Bronchial epithelial cell (primary cell): ENCODE results near the gene VPS54. TPM values are rescaled to one million over a fixed set of nuclear protein-coding genes. Genes with fewer than 3 reads are reported as not detected.
"Not testable (repeated sequence)": the region's sequence is repeated elsewhere in the genome, so short reads cannot be mapped to it uniquely, and the experiment has no call there.

Experiments used
- DNase-seq: peaks from one replicate; pipeline ENCODE4 v3.0.0-alpha.2; 2010; ENCODE audit warnings: low read depth
- FAIRE-seq: peaks from 2 replicates; lab custom pipeline; 2011; peaks lifted over from hg19 to GRCh38; lab: Jason Lieb, UNC
- H3K27me3 ChIP-seq: 2 replicates; pipeline ENCODE4 v1.5.1; 2011; ENCODE audit warnings: low read length; ENCODE audit not compliant: control insufficient read depth, insufficient read depth
- H3K36me3 ChIP-seq: 2 replicates; pipeline ENCODE4 v1.5.1; 2011; ENCODE audit warnings: low read length; ENCODE audit not compliant: control insufficient read depth, insufficient read depth
- H3K4me3 ChIP-seq: 2 replicates; pipeline ENCODE4 v1.5.1; 2011; ENCODE audit warnings: mild to moderate bottlenecking, low read depth, low read length, control low read depth
- total RNA-seq: library from RNA; depleted of rRNA; stranded (reverse); fragments of >200 nt; gene quantifications from 2 replicates; pipeline ENCODE4 v1.2.1, GENCODE V29; 2014
- TF ChIP-seq, protein P1 (sequence below): IDR thresholded peaks from 2 replicates; pipeline ENCODE4 v1.5.1; 2011; ENCODE audit warnings: mild to moderate bottlenecking, moderate library complexity, low read length, control low read depth, inconsistent platforms; ENCODE audit not compliant: insufficient read depth, severe bottlenecking

VPS54 gene
- total RNA-seq, 1 donor from 2014 or later = 18.2 TPM

DNA sequence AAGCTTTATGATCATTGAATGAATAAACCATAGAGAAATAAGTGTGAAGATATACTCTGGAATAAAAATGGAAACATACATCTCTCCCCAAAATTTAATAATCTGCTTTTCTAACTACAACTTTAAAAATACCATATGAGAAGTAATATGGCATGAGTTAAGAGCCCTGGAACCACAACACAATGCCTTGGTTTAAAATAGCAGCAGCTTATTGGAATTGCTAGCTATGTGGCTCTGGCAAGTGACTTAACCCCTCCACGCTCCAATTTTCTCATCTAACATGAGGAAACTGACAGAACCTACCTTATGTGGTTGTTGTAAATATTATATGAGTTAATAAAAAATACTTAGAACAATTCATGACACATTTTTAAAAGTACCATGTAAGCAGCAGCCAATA is 76.4 kb downstream of the VPS54 start:
- TF ChIP-seq, protein P1, sequence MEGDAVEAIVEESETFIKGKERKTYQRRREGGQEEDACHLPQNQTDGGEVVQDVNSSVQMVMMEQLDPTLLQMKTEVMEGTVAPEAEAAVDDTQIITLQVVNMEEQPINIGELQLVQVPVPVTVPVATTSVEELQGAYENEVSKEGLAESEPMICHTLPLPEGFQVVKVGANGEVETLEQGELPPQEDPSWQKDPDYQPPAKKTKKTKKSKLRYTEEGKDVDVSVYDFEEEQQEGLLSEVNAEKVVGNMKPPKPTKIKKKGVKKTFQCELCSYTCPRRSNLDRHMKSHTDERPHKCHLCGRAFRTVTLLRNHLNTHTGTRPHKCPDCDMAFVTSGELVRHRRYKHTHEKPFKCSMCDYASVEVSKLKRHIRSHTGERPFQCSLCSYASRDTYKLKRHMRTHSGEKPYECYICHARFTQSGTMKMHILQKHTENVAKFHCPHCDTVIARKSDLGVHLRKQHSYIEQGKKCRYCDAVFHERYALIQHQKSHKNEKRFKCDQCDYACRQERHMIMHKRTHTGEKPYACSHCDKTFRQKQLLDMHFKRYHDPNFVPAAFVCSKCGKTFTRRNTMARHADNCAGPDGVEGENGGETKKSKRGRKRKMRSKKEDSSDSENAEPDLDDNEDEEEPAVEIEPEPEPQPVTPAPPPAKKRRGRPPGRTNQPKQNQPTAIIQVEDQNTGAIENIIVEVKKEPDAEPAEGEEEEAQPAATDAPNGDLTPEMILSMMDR = no peak
- Histone ChIP-seq H3K4me3 (no peak overlapping the region), H3K27me3 (no peaks in the 10 kb centered on the region), H3K36me3 (peaks cover under 1% of the 10 kb centered on the region)
- DNase-seq (no peak), FAIRE-seq (no peak)

DNA sequence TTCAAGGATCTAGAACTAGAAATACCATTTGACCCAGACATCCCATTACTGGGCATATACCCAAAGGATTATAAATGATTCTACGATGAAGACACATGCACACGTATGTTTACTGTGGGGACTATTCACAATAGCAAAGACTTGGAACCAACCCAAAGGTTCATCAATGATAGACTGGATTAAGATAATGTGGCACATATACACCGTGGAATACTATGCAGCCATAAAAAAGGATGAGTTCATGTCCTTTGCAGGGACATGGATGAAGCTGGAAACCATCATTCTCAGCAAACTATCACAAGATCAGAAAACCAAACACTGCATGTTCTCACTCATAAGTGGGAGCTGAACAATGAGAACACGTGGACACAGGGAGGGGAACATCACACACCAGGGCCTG is 87.1 kb downstream of the VPS54 start:
- H3K27me3 ChIP-seq, DNase-seq, H3K4me3 ChIP-seq, H3K36me3 ChIP-seq, FAIRE-seq: not testable (repeated sequence)

DNA sequence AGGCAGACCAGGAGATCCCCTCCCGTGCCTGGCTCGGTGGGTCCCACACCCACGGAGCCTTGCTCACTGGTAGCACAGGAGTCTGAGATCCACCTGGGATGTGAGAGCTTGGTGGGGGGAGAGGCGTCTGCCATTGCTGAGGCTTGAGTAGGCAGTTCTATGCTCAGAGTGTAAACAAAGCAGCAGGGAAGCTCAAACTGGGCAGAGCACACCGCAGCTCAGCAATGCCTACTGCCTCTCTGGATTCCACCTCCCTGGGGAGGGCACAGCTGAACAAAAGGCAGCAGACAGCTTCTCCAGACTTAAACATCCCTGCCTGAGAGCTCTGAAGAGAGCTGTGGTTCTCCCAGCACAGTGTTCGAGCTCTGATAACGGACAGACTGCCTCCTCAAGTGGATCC is 92.4 kb downstream of the VPS54 start:
- FAIRE-seq (no peak), DNase-seq (no peak)
- TF ChIP-seq, protein P1 = no peak
- no peaks in the 10 kb centered on the region for H3K36me3 ChIP-seq
- H3K27me3 ChIP-seq = no peaks in the 10 kb centered on the region
- no peak overlapping the region for H3K4me3 ChIP-seq

DNA sequence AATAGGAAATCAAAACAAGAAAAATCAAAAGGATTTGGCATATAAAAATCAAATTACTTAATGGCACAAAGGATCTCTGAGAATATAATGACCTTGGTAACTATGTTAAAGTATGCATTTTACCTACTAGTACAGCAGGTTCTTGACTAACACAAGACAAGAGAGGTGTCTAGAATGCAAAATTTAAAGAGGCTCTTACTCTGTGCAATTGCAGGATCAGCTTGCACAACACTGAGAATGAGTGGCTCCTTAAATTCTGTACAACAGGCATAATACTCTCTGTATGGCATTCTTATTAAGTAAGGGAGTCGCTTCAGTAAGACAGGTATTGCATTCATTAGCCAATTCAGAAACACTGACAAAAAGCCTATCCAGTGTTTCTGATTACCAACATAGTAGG is 104.9 kb downstream of the VPS54 start:
- no peak for FAIRE-seq

DNA sequence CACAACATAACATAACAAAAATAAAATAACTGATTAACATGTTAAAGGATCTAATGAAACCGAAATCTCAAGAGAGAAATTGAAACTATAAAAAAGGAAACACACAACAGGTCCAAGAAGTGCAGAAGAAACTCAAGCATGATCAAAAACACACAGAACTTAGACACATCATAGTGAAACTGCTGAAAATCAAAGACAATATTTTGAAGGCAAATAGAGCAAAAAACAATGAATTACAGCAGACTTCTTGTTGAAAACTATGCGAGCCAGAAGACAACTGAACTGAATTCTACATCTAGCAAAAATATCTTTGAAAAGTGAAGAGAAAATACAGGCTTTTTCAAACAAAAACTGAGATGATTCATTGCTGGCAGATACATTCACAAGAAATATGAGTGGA is 116.2 kb downstream of the VPS54 start:
- FAIRE-seq = no peak
- no peak for DNase-seq

More for the DNA sequence above, 104.9 kb downstream of the VPS54 start:
- TF ChIP-seq, protein P1 = no peak
- H3K27me3 ChIP-seq = no peaks in the 10 kb centered on the region
- DNase-seq = no peak
- H3K4me3 ChIP-seq = no peak overlapping the region
- peaks cover 5% of the 10 kb centered on the region for H3K36me3 ChIP-seq

DNA sequence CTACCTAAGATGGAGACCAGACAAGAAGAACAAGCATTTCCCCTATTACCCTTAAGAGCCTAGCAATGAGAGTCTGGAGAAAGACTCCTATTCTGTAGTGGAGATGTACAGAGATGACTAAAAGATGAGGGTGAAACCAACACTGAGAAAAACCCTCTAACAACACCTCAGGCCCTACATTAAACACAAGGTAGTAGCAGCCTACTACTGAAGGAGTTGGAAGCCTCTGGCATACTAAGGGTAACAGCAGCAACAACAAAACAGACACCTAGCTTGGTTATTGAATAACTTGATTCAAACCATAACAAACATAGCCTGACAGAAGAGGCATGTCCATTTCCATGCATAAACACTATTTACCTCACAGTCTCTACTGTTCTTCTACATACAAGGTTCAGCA is 117.1 kb downstream of the VPS54 start:
- DNase-seq = no peak
- H3K36me3 ChIP-seq = peaks cover 3% of the 10 kb centered on the region
- TF ChIP-seq, protein P1 = no peak
- H3K4me3 ChIP-seq = no peak overlapping the region
- H3K27me3 ChIP-seq = no peaks in the 10 kb centered on the region
- FAIRE-seq = no peak

More for the DNA sequence above, 116.2 kb downstream of the VPS54 start:
- TF ChIP-seq, protein P1 = no peak
- Histone ChIP-seq H3K36me3 (peaks cover 3% of the 10 kb centered on the region), H3K4me3 (no peak overlapping the region), H3K27me3 (no peaks in the 10 kb centered on the region)
